Thyroid gland (tissue), 4 donors: Measurements from ENCODE around the gene WNK2. TPM values are rescaled to one million over a fixed set of nuclear protein-coding genes. Genes with fewer than 3 reads are reported as not detected.
A peak's percentile ranks its signal among the peaks of the same experiment; 100 is the strongest.
"Not testable (repeated sequence)": the region's sequence is repeated elsewhere in the genome, so short reads cannot be mapped to it uniquely, and the experiment has no call there.

Experiments
- DNase-seq, 2 donors: peaks; one replicate each; pipeline ENCODE4 v3.0.0-alpha.2; 2019
- H3K27ac ChIP-seq, 3 donors: fragments of 200-600 bp; sonication (generic); 1 replicate in 2 of 3; 2 replicates in 1 of 3; pipeline ENCODE4 v1.5.1; 2016 to 2019; ENCODE audit warnings: mild to moderate bottlenecking in 1 of 3, moderate library complexity in 1 of 3
- H3K27me3 ChIP-seq: fragments of 200-600 bp; sonication (generic); one replicate; pipeline ENCODE4 v1.5.1; 2019
- H3K36me3 ChIP-seq, 2 donors: fragments of 200-600 bp; sonication (generic); one replicate each; pipeline ENCODE4 v1.5.1; 2016 to 2019
- H3K4me1 ChIP-seq, 2 donors: fragments of 200-600 bp; sonication (generic); one replicate each; pipeline ENCODE4 v1.5.1; 2017 to 2019
- H3K4me3 ChIP-seq, 3 donors: fragments of 200-600 bp; sonication (generic); replicated peaks in 1 of 3; 1 replicate in 2 of 3; 2 replicates in 1 of 3; pipeline ENCODE4 v1.5.1; 2016; ENCODE audit warnings: mild to moderate bottlenecking in 1 of 3
- H3K9me3 ChIP-seq: fragments of 200-600 bp; sonication (generic); one replicate; pipeline ENCODE4 v1.5.1; 2017
- CTCF ChIP-seq, 6 experiments: fragments of 200-600 bp in 3 of 6; fragments of 450-650 bp in 3 of 6; sonication (generic) in 3 of 6; IDR thresholded peaks; one replicate each; pipeline ENCODE4 v1.5.1; 2016 to 2019; ENCODE audit warnings: antibody characterized with exemption in 6 of 6, mild to moderate bottlenecking in 2 of 6, inconsistent platforms in 1 of 6, moderate library complexity in 1 of 6
- POLR2A ChIP-seq, 2 donors: fragments of 450-650 bp; IDR thresholded peaks; one replicate each; pipeline ENCODE4 v1.6.1; 2017; ENCODE audit warnings: antibody characterized with exemption in 2 of 2, mild to moderate bottlenecking in 2 of 2, moderate library complexity in 1 of 2
- WGBS, 2 donors: methylation state at CpG; one replicate each; pipeline ENCODE4 v1.1.5; 2017; 5-methylcytosine and 5-hydroxymethylcytosine counted together
- intact Hi-C: fragments of 100-400 bp; cut with DNase I; formaldehyde crosslinking; loops from one replicate; pipeline ENCODE4 v1.15.1; 2023
- total RNA-seq, 4 donors: library from RNA; depleted of rRNA; stranded (reverse); fragments of >200 nt; gene quantifications; one replicate each; pipeline ENCODE4 v1.2.3, GENCODE V29; 2016

The WNK2 gene
- total RNA-seq, 4 donors from 2014 or later, result 0.94 to 8.5 (median 8.1) TPM

- 89 to 95% methylated on average over 4 of the region's 4 CpGs for WGBS, 2 donors
- H3K9me3 ChIP-seq, result no peaks in the 10 kb centered on the region
Observed at GRCh38 chr9:93332317-93332716, 148.4 kb downstream of the WNK2 start.

GRCh38 chr9:93336720-93337119 lies 152.8 kb downstream of the WNK2 start:
- Histone ChIP-seq H3K27me3 (no peaks in the 10 kb centered on the region), H3K9me3 (no peaks in the 10 kb centered on the region), H3K4me1 (peaks cover 5 to 8% of the 10 kb centered on the region in 2 donors), H3K4me3 (no peak overlapping the region), H3K27ac (no peak overlapping the region), H3K36me3 (no peaks in the 10 kb centered on the region)
- 77 to 82% methylated on average over 7 of the region's 7 CpGs for WGBS, 2 donors
- no peak for DNase-seq
- intact Hi-C loops, result no loop called here
- TF ChIP-seq CTCF (IDR thresholded peaks at IDR 0.05) (no peak), POLR2A (IDR thresholded peaks at IDR 0.05) (no peak)

More at GRCh38 chr9:93332317-93332716, 148.4 kb downstream of the WNK2 start:
- Histone ChIP-seq H3K27ac (no peak overlapping the region), H3K4me3 (no peak overlapping the region), H3K4me1 (no peaks in the 10 kb centered on the region), H3K27me3 (no peaks in the 10 kb centered on the region), H3K36me3 (no peaks in the 10 kb centered on the region)
- TF ChIP-seq CTCF (IDR thresholded peaks at IDR 0.05) (no peak), POLR2A (IDR thresholded peaks at IDR 0.05) (no peak)
- intact Hi-C loops, result no loop called here
- no peak for DNase-seq

GRCh38 chr9:93338196-93338595 lies 154.3 kb downstream of the WNK2 start:
- H3K4me3 ChIP-seq, H3K9me3 ChIP-seq, H3K36me3 ChIP-seq, H3K27ac ChIP-seq, DNase-seq, H3K27me3 ChIP-seq, H3K4me1 ChIP-seq, intact Hi-C loops: not testable (repeated sequence)
- WGBS, 2 donors, result 67 to 82% methylated on average over 1 of the region's 1 CpG

- no peak for DNase-seq
- no peak for TF ChIP-seq POLR2A (IDR thresholded peaks at IDR 0.05)
- no peak for TF ChIP-seq CTCF (IDR thresholded peaks at IDR 0.05)
- 85 to 94% methylated on average over 6 of the region's 6 CpGs for WGBS, 2 donors
- intact Hi-C loops, result no loop called here
- Histone ChIP-seq H3K9me3 (no peaks in the 10 kb centered on the region), H3K27me3 (no peaks in the 10 kb centered on the region), H3K4me3 (no peak overlapping the region), H3K4me1 (peaks cover 5 to 8% of the 10 kb centered on the region in 2 donors), H3K27ac (no peak overlapping the region), H3K36me3 (no peaks in the 10 kb centered on the region)
Observed at GRCh38 chr9:93340091-93340490, 156.2 kb downstream of the WNK2 start.

- H3K9me3 ChIP-seq, H3K27me3 ChIP-seq, H3K36me3 ChIP-seq, H3K27ac ChIP-seq, H3K4me3 ChIP-seq, DNase-seq, intact Hi-C loops: not testable (repeated sequence)
- 85 to 90% methylated on average over 5 of the region's 5 CpGs for WGBS, 2 donors
- H3K4me1 ChIP-seq, result peaks cover 11 to 14% of the 10 kb centered on the region in 2 donors
Observed at GRCh38 chr9:93341820-93342219, 157.9 kb downstream of the WNK2 start.

GRCh38 chr9:93342428-93342827 lies 158.5 kb downstream of the WNK2 start:
- peaks cover 11 to 14% of the 10 kb centered on the region in 2 donors for H3K4me1 ChIP-seq
- H3K36me3 ChIP-seq, H3K27ac ChIP-seq, H3K27me3 ChIP-seq, H3K4me3 ChIP-seq, H3K9me3 ChIP-seq, intact Hi-C loops: not testable (repeated sequence)
- WGBS, 2 donors, result 68% methylated on average over 11 of the region's 11 CpGs
- DNase-seq, result peak; percentile 38 to 48

- Histone ChIP-seq H3K4me3 (no peak overlapping the region), H3K9me3 (no peaks in the 10 kb centered on the region), H3K4me1 (peaks cover 11 to 14% of the 10 kb centered on the region in 2 donors), H3K27ac (no peak overlapping the region), H3K36me3 (no peaks in the 10 kb centered on the region), H3K27me3 (no peaks in the 10 kb centered on the region)
- DNase-seq, result no peak
- WGBS, 2 donors, result 57 to 72% methylated on average over 9 of the region's 9 CpGs
- TF ChIP-seq CTCF (IDR thresholded peaks at IDR 0.05), result no peak
- TF ChIP-seq POLR2A (IDR thresholded peaks at IDR 0.05), result no peak
- intact Hi-C loops, result no loop called here
Observed at GRCh38 chr9:93343663-93344062, 159.7 kb downstream of the WNK2 start.
